ENCODE measurements around the gene SORT1. TPM values are rescaled to one million over a fixed set of nuclear protein-coding genes. Genes with fewer than 3 reads are reported as not detected.

Gene SORT1
- total RNA-seq (2022; extraction: Qiagen RNA extraction; ENCODE audit: low read depth) = 3.7 to 4.7 TPM (median 4.4 TPM) in 5 replicates

GRCh38 chr1:109397581-109398342, at the start of gene SORT1:
Gene SORT1, minus strand, starts transcription at chr1:109397918. Its CDS starts 26 bp downstream, at chr1:109397892.

DNA sequence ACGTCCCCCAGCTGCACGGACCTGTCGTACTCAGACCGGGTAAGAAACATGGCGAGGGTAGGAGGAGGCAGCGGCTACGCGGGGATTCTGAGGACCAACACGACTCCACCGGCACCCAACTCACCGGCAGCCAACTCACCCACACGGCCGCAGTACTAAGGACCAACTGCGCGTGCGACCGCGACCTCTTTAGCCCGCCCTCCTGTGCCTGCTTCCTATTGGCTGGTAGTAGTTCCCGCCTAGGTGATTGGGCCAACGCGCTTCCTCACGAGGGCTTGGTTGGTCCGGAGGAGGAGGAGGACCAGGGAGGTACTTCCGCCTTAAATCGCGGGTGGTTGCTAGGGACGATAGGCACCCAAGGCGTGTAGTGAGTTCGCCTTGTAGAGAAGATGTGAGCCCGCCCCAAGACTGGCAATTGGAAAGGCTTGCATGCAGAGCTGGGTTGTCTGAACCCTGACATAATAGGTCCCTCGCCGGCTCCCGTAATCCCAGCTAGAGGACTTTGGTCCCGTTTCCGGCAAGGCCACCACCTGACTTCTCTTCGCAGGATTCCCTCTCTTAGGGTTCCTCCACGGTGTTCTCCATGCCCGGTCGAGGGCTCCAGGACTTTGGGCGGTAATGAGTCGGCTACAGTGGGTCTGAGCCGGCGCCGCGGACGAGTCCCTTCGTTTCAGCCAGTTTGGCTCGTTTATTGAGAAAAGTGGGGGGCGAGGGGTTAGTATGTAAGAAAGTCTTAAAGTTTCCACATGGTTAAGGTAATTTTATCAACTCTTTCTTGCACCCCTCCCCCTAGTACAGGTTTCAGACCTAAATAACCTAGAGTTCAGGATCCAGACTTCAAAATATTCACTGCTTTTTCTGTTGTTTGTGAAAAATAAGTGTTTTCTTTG, 28.8 kb upstream of the SORT1 start, which contains the start of gene PSMA5:
TSS of gene PSMA5 (minus strand) at position 168 of the 890 bp plus-strand sequence. CDS start at position 50, 118 bp downstream.

DNA sequence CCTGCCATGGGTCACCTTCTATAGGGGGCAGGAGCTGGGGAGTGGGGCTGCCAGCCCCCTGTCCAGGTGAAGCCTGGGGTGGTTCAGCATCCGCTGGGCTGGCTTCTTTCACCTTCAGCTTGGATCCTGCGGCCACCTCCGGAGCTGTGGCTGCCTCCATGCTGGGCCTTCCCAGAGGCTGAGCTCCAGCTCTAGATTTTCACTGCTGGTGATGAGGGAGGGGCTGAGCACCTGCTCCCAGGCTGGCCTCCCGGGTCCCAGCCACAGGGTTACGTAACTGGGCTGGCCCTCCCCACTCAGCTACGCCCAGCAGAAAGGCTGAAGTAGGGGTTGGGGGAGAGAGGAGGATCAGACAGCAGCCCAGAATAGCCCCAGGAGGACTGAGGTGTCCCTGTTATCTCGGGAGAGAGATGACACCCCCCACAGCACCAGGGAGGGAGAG, 90.9 kb downstream of the SORT1 start, which contains the start of gene MYBPHL:
TSS of gene MYBPHL (minus strand) at position 180 of the 442 bp plus-strand sequence. CDS start at position 160, 20 bp downstream.

DNA sequence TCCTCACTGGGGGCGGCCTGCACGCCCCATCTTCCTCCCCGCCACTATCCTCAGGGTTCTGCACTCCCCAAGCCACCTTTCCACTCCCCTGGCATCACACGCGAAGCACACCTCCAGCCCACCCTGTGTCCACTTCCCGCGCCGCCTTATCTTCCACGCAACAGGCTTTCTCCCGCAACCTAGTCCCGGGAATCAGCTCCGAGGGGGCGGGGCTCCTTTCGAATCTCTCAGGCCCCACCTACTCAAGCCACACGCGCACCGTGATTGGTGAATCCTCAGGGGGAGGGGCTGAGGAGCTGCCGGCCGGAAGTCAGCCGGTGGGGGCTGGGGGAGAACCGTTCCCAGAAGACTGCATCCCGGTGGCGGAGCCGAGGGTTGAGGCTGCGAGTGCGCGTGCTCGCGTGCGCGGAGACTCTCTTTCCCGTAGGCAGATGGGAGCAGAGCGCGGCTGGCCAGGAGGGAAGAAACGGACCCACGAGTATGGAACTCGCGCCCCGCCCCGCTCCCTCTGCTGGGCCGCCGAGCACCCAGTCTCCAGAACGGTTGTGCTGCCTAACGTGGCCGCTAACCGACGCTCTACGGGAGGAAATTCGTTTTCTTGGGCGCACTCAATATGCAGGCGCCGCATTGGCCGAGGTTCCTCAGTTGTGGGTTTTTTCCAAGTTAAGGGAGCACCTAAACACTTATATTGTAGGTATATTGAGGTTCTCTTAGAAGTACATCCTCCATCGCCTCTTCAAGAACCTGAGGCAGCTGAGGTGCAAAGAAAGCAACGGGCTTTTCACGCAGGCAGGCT, 114.6 kb downstream of the SORT1 start, which contains the start of gene PSRC1:
TSS of gene PSRC1 (minus strand) at position 194 of the 796 bp plus-strand sequence.

Other genes starting within 250 kb of the SORT1 start
- 95.9 to 105 TPM (median 102 TPM) in 5 replicates for gene SARS1, start 184.0 kb downstream of the SORT1 start, total RNA-seq (2022; extraction: Qiagen RNA extraction; ENCODE audit: low read depth)
- gene CELSR2, start 148.4 kb downstream of the SORT1 start, total RNA-seq (2022; extraction: Qiagen RNA extraction; ENCODE audit: low read depth) = 4.6 to 6.2 TPM (median 5.8 TPM) in 5 replicates
- gene PSRC1, start 114.8 kb downstream of the SORT1 start, total RNA-seq (2022; extraction: Qiagen RNA extraction; ENCODE audit: low read depth) = 18.6 to 25.2 TPM (median 24.6 TPM) in 5 replicates
- gene MYBPHL, start 90.9 kb downstream of the SORT1 start, total RNA-seq (2022; extraction: Qiagen RNA extraction; ENCODE audit: low read depth) = not detected in 5 replicates
- 104 to 114 TPM (median 113 TPM) in 5 replicates for gene PSMA5, start 28.5 kb upstream of the SORT1 start, total RNA-seq (2022; extraction: Qiagen RNA extraction; ENCODE audit: low read depth)
- gene SYPL2, start 68.6 kb upstream of the SORT1 start, total RNA-seq (2022; extraction: Qiagen RNA extraction; ENCODE audit: low read depth) = 0.10 to 0.19 TPM (median 0.15 TPM) in 5 replicates
- gene ATXN7L2, start 86.0 kb upstream of the SORT1 start, total RNA-seq (2022; extraction: Qiagen RNA extraction; ENCODE audit: low read depth) = 2.0 to 3.8 TPM (median 2.8 TPM) in 5 replicates
- 4.5 to 5.2 TPM (median 4.8 TPM) in 5 replicates for gene CYB561D1, start 96.2 kb upstream of the SORT1 start, total RNA-seq (2022; extraction: Qiagen RNA extraction; ENCODE audit: low read depth)
- 1.0 to 1.5 TPM (median 1.2 TPM) in 5 replicates for gene AMIGO1, start 111.8 kb upstream of the SORT1 start, total RNA-seq (2022; extraction: Qiagen RNA extraction; ENCODE audit: low read depth)
- gene GPR61, start 142.0 kb upstream of the SORT1 start, total RNA-seq (2022; extraction: Qiagen RNA extraction; ENCODE audit: low read depth) = not detected in 5 replicates
- 4.7 to 5.9 TPM (median 5.4 TPM) in 5 replicates for gene GNAI3, start 150.7 kb upstream of the SORT1 start, total RNA-seq (2022; extraction: Qiagen RNA extraction; ENCODE audit: low read depth)
- 0.13 to 0.20 TPM (median 0.18 TPM) in 3 of 5 replicates, not detected in the others for gene GNAT2, start 221.7 kb upstream of the SORT1 start, total RNA-seq (2022; extraction: Qiagen RNA extraction; ENCODE audit: low read depth)
- 28.3 to 31.7 TPM (median 30.6 TPM) in 5 replicates for gene AMPD2, start 221.9 kb upstream of the SORT1 start, total RNA-seq (2022; extraction: Qiagen RNA extraction; ENCODE audit: low read depth)